Activated gamma-delta T cell treated with anti-CD3 and anti-CD28 coated beads, Interleukin-2, amount 50 U/mL, for 16 hours (primary cell): Measurements from ENCODE around the gene KCNK13.
"Not testable (repeated sequence)": the region's sequence is repeated elsewhere in the genome, so short reads cannot be mapped to it uniquely, and the experiment has no call there.

Source experiments
- DNase-seq: peaks from one replicate; pipeline ENCODE4 v3.0.0-alpha.2; 2020; ENCODE audit warnings: low read depth

KCNK13 gene

GRCh38 chr14:90061685-90062126 is at the start of gene KCNK13:
Gene KCNK13 (plus strand): TSS chr14:90061994. CDS start chr14:90062206, 212 bp downstream.
- DNase-seq, result no peak

DNA sequence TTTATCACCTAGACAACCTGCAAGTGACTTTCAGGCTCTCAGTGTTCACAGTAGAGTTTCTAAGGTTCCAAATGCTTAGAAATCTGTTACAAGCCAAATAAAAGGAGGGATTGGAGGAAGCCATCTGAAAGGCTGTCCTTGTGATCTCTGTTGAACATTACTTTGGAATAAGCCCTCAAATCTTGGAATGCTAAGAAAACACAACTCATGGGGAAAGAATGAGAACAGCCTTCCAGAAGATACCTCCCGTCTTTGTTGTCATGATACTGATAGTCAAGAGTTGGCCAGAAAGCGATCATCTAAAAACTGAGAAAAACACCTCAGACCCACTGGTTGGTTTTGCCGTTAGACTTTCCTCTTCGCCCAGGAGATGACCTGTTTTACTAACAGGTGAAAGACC is 44.4 kb upstream of the KCNK13 start:
- no peak for DNase-seq

- no peak for DNase-seq
These were observed 41.8 kb upstream of the KCNK13 start for GRCh38 chr14:90019824-90020523.

DNA sequence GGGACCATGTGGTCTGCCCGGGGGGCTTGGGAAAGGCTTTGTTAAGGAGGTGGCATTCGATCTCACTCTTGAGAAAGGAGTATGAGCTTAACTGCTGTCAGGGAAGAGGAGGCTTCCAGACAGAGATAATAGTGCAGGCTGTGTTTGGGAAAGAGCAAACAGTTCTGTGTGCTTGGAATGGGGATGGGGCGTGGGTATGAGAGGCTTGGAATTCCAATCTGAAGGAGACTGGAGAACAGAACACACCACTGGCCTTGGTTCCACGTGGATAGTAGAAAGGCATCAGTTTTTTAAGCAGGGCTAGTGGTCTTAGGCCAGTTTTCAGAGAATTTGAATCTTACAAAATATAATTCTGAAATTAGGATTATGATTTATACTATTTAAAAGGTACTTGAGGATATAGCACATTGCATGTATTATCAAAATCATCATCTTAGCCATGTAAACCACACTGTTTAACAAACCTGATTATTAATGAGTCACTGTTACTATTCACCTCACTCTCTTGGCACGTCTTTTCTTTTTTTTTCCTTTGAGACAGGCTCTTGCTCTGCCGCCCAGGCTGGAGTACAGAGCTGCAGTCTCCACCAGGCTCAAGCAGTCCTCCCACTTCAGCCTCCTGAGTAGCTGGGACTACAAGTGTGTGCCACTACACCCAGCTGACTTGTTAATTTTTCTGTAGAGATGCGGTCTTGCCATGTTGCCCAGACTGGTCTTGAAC is 38.5 kb upstream of the KCNK13 start:
- no peak for DNase-seq

- DNase-seq, result no peak
These were observed 36.9 kb upstream of the KCNK13 start for GRCh38 chr14:90024910-90025309.

GRCh38 chr14:90026608-90027007 is 35.2 kb upstream of the KCNK13 start:
- not testable (repeated sequence) for DNase-seq

- DNase-seq, result no peak
These were observed 34.0 kb upstream of the KCNK13 start for GRCh38 chr14:90027842-90028241.

DNA sequence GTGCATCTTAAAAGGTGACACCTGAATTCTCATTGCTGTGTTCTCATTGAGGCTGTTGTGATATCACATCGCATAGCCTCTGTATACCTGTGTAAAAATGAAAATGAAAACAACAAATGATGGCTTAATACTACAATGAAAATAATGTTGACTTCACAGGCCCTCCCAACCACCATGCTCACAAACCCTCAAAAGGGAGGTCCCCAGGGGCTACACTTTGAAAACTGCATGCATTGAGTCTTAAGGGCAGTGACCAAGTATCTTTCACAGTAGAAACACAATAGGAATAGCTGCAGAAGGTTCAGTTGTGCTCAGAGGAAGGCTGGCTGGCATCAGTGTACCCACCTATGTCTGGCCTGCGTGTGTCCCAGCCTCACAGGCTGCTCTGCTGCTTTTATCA is 27.6 kb upstream of the KCNK13 start:
- no peak for DNase-seq

DNA sequence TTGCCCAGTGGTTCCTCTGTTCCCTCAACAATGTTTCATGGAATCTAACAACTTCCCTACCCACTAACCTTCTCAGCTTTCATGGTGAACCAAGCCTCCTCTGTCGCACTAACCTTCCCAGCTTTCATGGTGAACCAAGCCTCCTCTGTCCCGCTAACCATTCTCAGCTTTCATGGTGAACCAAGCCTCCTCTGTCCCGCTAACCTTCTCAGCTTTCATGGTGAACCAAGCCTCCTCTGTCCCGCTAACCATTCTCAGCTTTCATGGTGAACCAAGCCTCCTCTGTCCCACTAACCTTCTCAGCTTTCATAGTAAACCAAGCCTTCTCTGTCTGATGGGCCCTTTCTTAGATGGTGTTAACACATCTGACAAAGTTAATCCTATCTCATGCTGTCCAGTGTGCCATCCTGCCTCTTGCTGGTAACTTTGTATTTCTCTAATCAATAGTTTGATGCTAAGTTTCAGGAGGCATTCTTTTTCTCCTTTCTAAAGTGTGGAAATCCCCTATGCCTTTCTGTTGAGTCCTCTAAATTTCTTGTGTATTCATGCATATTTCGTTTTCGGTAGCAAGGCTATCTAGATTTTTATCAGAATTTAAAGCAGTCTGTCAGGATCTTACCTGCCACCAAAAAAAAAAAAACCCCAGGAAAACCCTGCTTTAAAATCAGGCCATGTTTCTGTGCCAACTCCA is 26.8 kb upstream of the KCNK13 start:
- no peak for DNase-seq

GRCh38 chr14:90039253-90040010 is 22.4 kb upstream of the KCNK13 start:
- no peak for DNase-seq

DNA sequence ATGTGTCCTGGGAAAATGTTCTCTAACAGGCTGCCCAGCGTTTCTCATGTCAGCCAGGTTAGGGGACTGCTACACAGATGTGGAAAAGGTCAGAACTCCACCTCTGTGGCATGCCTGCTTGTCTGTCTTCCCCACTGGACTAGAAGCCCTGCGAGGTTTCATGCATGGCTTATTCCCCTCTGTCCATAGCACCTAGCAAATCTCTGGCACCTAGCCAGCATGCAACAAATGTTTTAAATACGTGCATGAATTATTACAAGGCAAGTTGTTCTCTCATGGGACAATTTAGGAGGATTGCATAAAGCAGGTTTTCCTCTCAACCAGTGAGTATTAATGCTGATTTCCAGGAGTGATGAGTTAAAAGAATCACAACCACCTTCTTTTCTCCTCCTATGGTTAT is 21.4 kb upstream of the KCNK13 start:
- no peak for DNase-seq

DNA sequence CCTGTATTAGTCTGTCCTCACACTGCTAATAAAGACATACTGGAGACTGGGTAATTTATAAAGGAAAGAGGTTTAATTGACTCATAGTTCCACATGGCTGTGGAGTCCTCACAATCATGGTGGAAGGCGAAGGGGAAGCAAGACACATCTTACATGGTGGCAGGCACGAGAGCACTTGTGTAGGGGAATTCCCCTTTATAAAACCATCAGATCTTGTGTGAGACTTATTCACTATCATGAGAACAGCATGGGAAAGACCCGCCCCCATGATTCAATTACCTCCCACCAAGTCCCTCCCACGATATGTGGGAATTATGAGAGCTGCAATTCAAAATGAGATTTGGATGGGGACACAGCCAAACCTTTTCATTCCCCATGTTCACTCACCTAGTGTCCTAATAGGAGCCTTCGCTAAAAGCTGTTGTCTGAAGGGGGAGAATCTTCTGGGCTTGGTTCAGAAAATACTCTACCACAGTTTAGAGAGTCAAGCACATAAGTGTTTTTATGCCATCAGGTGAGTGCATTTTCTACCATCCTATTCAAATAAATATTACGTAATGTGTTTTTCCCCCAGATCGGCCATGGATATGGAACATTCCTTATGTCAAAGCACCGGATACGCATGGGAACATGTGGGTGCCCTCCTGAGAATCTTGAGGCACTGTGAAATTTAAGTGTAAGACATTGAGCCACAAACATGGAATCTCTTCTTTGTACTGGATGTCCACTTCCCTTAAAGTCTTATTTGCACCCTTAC is 19.1 kb upstream of the KCNK13 start:
- DNase-seq, result no peak

GRCh38 chr14:90045616-90046015 is 16.2 kb upstream of the KCNK13 start:
- DNase-seq, result no peak

- DNase-seq, result no peak
These were observed 12.4 kb upstream of the KCNK13 start for GRCh38 chr14:90049390-90049789.

- no peak for DNase-seq
These were observed 11.5 kb upstream of the KCNK13 start for GRCh38 chr14:90050271-90050670.

DNA sequence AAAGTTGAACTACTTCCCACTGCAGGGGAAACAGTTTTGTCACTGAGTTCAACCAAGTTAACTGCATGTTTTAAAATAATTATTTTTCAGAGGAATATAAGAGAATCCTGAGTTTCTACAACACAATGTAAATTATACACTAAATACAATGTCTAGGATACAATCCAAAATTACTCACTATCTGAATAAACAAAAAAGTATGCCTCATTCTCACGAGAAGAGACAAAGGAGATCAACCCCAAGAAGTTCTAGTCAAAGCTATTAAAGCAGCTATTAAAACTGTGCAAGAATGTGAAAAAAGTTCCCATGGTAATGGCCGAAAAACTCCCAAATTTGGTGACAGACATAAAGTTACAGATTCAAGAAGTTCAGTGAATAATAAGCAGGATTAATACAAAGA is 8.8 kb upstream of the KCNK13 start:
- no peak for DNase-seq

DNA sequence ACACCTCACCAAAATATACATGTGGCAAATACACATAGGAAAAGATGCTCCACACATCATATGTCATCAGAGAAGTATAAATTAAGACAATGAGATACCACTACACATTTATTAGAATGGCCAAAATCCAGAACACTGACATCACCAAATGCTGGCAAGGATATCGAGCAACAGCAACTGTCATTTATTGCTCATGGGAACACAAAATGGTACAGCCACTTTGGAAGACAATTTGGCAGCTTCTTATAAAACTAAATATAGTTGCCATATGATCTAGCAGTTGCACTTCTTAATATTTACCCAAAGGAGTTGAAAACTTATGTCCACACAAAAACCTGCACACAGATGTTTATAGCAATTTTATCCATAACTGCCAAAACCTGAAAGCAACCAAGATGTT is 7.0 kb upstream of the KCNK13 start:
- no peak for DNase-seq

GRCh38 chr14:90056826-90057225 is 5.0 kb upstream of the KCNK13 start:
- no peak for DNase-seq

- DNase-seq, result no peak
These were observed 2.8 kb upstream of the KCNK13 start for GRCh38 chr14:90058876-90059458.

GRCh38 chr14:90060312-90060964 is 1.4 kb upstream of the KCNK13 start:
- DNase-seq, result peak; percentile 5
